Measurements from ENCODE around the gene NBDY.

GRCh38 chrX:56746996-56747395 lies 18.0 kb downstream of the NBDY start:
- TF ChIP-seq CTCF (IDR thresholded peaks at IDR 0.05; ENCODE audit: extremely low read depth in 1 of 2, insufficient read depth in 1 of 2, low read depth in 1 of 2, low read length in 2 of 2) (no peak), POLR2AphosphoS5 (IDR thresholded peaks at IDR 0.05; ENCODE audit: insufficient read depth, low read depth, low read length) (no peak), POLR2A (IDR thresholded peaks at IDR 0.05; ENCODE audit: low read depth, low read length) (no peak)
